Loucy (cell line): ENCODE results near the gene C14orf119.

ENCODE experiments used
- H2AFZ ChIP-seq: fragments of 200-600 bp; sonication (generic); 2 replicates; pipeline ENCODE4 v1.6.0; 2016; ENCODE audit warnings: antibody characterized with exemption, mild to moderate bottlenecking, low read length, moderate library complexity
- H3F3A ChIP-seq: fragments of 200-600 bp; 2 replicates; pipeline ENCODE4 v1.6.0; 2016; ENCODE audit warnings: antibody characterized with exemption, low read depth, mild to moderate bottlenecking
- H3K27me3 ChIP-seq: fragments of 200-600 bp; sonication (generic); 2 replicates; pipeline ENCODE4 v1.6.1; 2014; ENCODE audit warnings: low read length, mild to moderate bottlenecking; ENCODE audit not compliant: insufficient read depth, poor library complexity, severe bottlenecking
- H3K36me3 ChIP-seq: fragments of 200-600 bp; sonication (generic); 2 replicates; pipeline ENCODE4 v1.6.1; 2016; ENCODE audit warnings: low read length; ENCODE audit not compliant: insufficient read depth
- H3K4me1 ChIP-seq: fragments of 200-600 bp; sonication (generic); 2 replicates; pipeline ENCODE4 v1.5.1; 2014; ENCODE audit warnings: low read length, mild to moderate bottlenecking; ENCODE audit not compliant: insufficient read depth, poor library complexity, severe bottlenecking
- H3K4me2 ChIP-seq: fragments of 200-600 bp; sonication (generic); 2 replicates; pipeline ENCODE4 v1.6.0; 2014; ENCODE audit warnings: antibody characterized with exemption, low read length, low read depth, mild to moderate bottlenecking; ENCODE audit not compliant: poor library complexity, severe bottlenecking
- H3K4me3 ChIP-seq: fragments of 200-600 bp; sonication (generic); 2 replicates; pipeline ENCODE4 v1.5.1; 2014; ENCODE audit warnings: low read length, mild to moderate bottlenecking, mixed read lengths; ENCODE audit not compliant: poor library complexity, severe bottlenecking
- H3K79me2 ChIP-seq: fragments of 200-600 bp; sonication (generic); 2 replicates; pipeline ENCODE4 v1.6.1; 2014; ENCODE audit warnings: low read length; ENCODE audit not compliant: insufficient read depth
- H3K9ac ChIP-seq: fragments of 200-600 bp; sonication (generic); 2 replicates; pipeline ENCODE4 v1.6.0; 2014; ENCODE audit warnings: mild to moderate bottlenecking, low read depth, low read length, moderate library complexity; ENCODE audit not compliant: poor library complexity, severe bottlenecking
- H3K9me2 ChIP-seq: fragments of 200-600 bp; sonication (generic); replicated peaks from 2 replicates; pipeline ENCODE4 v1.6.1; 2016; ENCODE audit warnings: low read depth, low read length, mixed read lengths
- H3K9me3 ChIP-seq: fragments of 200-600 bp; sonication (generic); 2 replicates; pipeline ENCODE4 v1.6.1; 2014; ENCODE audit warnings: mild to moderate bottlenecking, antibody characterized with exemption, low read length, low read depth; ENCODE audit not compliant: insufficient read depth
- H4K20me1 ChIP-seq: fragments of 200-600 bp; sonication (generic); 2 replicates; pipeline ENCODE4 v1.6.0; 2014; ENCODE audit warnings: antibody characterized with exemption, low read length, mild to moderate bottlenecking; ENCODE audit not compliant: insufficient read depth, poor library complexity, severe bottlenecking
- CTCF ChIP-seq: fragments of 200-600 bp; sonication (generic); conservative IDR thresholded peaks from 2 replicates; pipeline ENCODE4 v1.5.1; 2014; ENCODE audit warnings: mild to moderate bottlenecking, antibody characterized with exemption, low read length
- EZH2phosphoT487 ChIP-seq: fragments of 200-600 bp; IDR thresholded peaks from 2 replicates; pipeline ENCODE4 v1.6.1; 2018; ENCODE audit warnings: antibody characterized with exemption, mild to moderate bottlenecking, moderate library complexity, borderline replicate concordance

The C14orf119 gene

GRCh38 chr14:23086565-23086964 lies 8.7 kb upstream of the C14orf119 start:
- peaks cover 88% of the 10 kb centered on the region; the same call in 1 of the 2 replicates for H3K36me3 ChIP-seq
- TF ChIP-seq CTCF (no peak), EZH2phosphoT487 (no peak)

DNA sequence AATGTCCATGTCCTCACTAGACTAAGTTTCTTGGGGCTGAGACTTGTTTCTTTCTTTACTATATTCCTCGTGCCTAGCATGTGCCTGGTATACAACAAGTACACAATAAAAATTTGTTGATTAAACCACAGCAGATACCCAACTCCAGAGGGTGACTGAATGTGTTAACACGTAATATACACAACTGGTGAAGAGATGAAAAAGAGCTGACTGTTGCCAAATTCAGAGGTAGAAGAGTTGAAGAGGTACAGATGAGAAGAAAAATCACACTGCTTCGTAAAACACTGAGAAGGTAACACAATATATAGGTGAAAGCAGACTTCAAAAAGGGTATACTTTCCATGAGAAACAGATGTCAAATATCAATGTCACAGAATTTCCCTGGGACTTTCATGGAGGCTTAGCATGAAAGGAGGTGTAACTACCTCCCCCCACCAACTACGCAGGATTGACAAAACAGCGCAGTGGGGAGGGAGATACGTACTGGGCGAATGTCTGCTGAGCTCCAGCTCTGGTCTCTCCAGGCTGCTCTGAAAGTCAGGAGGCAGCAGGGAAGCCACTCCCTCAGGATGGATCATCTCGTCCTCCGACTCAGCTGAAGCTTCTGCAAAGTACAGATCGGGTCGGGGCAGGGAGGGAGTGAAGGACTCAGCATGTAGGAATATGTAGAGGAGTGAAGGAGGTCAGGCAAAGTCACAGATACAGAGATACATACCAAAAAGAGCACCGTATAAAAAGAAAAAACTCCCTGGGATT lies 5.6 kb upstream of the C14orf119 start:
- H3F3A ChIP-seq = no peaks in the 10 kb centered on the region

More at GRCh38 chr14:23086565-23086964, 8.7 kb upstream of the C14orf119 start:
- Histone ChIP-seq H4K20me1 (peaks cover 6% of the 10 kb centered on the region), H3K4me3 (no peak overlapping the region), H3F3A (no peaks in the 10 kb centered on the region), H3K9me3 (no peaks in the 10 kb centered on the region), H3K4me2 (no peak overlapping the region), H3K27me3 (no peaks in the 10 kb centered on the region), H2AFZ (no peak overlapping the region), H3K9ac (no peak overlapping the region), H3K4me1 (peaks cover 3% of the 10 kb centered on the region), H3K79me2 (peaks cover 25% of the 10 kb centered on the region), H3K9me2 (no peaks in the 10 kb centered on the region)

GRCh38 chr14:23090254-23090636 lies 5.1 kb upstream of the C14orf119 start:
- peaks cover 70% of the 10 kb centered on the region for H3K36me3 ChIP-seq
- H3K9me2 ChIP-seq = no peaks in the 10 kb centered on the region
- H3K9me3 ChIP-seq = no peaks in the 10 kb centered on the region
- H3K4me1 ChIP-seq = peaks cover 31% of the 10 kb centered on the region
- no peak overlapping the region for H3K4me2 ChIP-seq
- no peak overlapping the region for H3K9ac ChIP-seq
- no peak for TF ChIP-seq EZH2phosphoT487
- no peak for TF ChIP-seq CTCF
- H3K4me3 ChIP-seq = no peak overlapping the region
- no peak overlapping the region for H2AFZ ChIP-seq
- no peaks in the 10 kb centered on the region for H3F3A ChIP-seq
- peaks cover 56% of the 10 kb centered on the region for H3K79me2 ChIP-seq
- H3K27me3 ChIP-seq = no peaks in the 10 kb centered on the region
- H4K20me1 ChIP-seq = peaks cover 34% of the 10 kb centered on the region

More for the DNA sequence above, 5.6 kb upstream of the C14orf119 start:
- H3K4me3 ChIP-seq = no peak overlapping the region
- no peaks in the 10 kb centered on the region for H3K9me3 ChIP-seq
- H3K9me2 ChIP-seq = no peaks in the 10 kb centered on the region
- peaks cover 34% of the 10 kb centered on the region for H4K20me1 ChIP-seq
- H3K79me2 ChIP-seq = peaks cover 56% of the 10 kb centered on the region
- H3K27me3 ChIP-seq = no peaks in the 10 kb centered on the region
- H3K36me3 ChIP-seq = peaks cover 74% of the 10 kb centered on the region
- no peak overlapping the region for H3K9ac ChIP-seq
- peaks cover 31% of the 10 kb centered on the region for H3K4me1 ChIP-seq
- TF ChIP-seq EZH2phosphoT487 (no peak), CTCF (no peak)
- H2AFZ ChIP-seq = no peak overlapping the region
- H3K4me2 ChIP-seq = no peak overlapping the region
